Psoas muscle (tissue), 8 donors: ENCODE measurements around the gene B3GAT1. TPM values are rescaled to one million over a fixed set of nuclear protein-coding genes. Genes with fewer than 3 reads are reported as not detected.

Experiments used
- ATAC-seq, 4 donors: fragments of 200-7000 bp; cut with Tn5 transposase; one replicate each; pipeline ENCODE4 v1.9.1; 2020; ENCODE audit warnings: moderate library complexity in 3 of 4, mild to moderate bottlenecking in 2 of 4
- DNase-seq, 2 donors: peaks; one replicate each; pipeline ENCODE4 v3.0.0-alpha.2; 2020
- H3K27ac ChIP-seq: fragments of 200-600 bp; one replicate; pipeline ENCODE4 v1.8.0; 2022
- H3K27me3 ChIP-seq, 3 donors: fragments of 200-600 bp in 1 of 3; one replicate each; pipeline versions ENCODE4 v1.6.1 to v1.8.0; 2013 to 2022; ENCODE audit warnings: low read length in 2 of 3, mild to moderate bottlenecking in 2 of 3, moderate library complexity in 1 of 3; ENCODE audit not compliant: insufficient read depth in 3 of 3
- H3K36me3 ChIP-seq, 2 donors: fragments of 200-600 bp in 1 of 2; one replicate each; pipeline versions ENCODE4 v1.6.1 to v1.8.0; 2013 to 2022; ENCODE audit warnings: low read depth in 1 of 2, mild to moderate bottlenecking in 1 of 2, moderate library complexity in 1 of 2; ENCODE audit not compliant: insufficient read depth in 1 of 2
- H3K4me1 ChIP-seq: fragments of 200-600 bp; one replicate; pipeline ENCODE4 v1.8.0; 2022
- H3K4me3 ChIP-seq: fragments of 200-600 bp; one replicate; pipeline ENCODE4 v1.8.0; 2022; ENCODE audit warnings: mild to moderate bottlenecking
- H3K9me3 ChIP-seq: fragments of 200-600 bp; one replicate; pipeline ENCODE4 v1.8.0; 2022
- CTCF ChIP-seq: fragments of 200-600 bp; IDR thresholded peaks from one replicate; pipeline ENCODE4 v1.8.0; 2022; ENCODE audit warnings: antibody characterized with exemption
- WGBS, 3 donors: extraction: QIAGEN DNeasy Blood & Tissue Kit; methylation state at CpG; one replicate each; pipeline versions ENCODE4 v1.1.6 to v1.1.7; 2013; 5-methylcytosine and 5-hydroxymethylcytosine counted together
- intact Hi-C, 2 donors: fragments of 100-400 bp; cut with DNase I; formaldehyde crosslinking; loops; one replicate each; pipeline versions ENCODE4 v1.11.0 to v1.14.2; 2022
- polyA plus RNA-seq, 3 donors: library from polyadenylated mRNA; stranded (reverse); fragments of 200-250 nt; gene quantifications; one replicate each; pipeline ENCODE4 v1.2.3, GENCODE V29; 2013
- total RNA-seq, 4 donors: library from RNA; stranded (reverse); fragmentation: NEBNext Ultra II Directional in 2 of 4; extraction: Animal tissue kit (Norgen Biotek cat#: 25700) in 2 of 4; gene quantifications; one replicate each; pipeline versions ENCODE4 v1.2.1 to v1.2.4, GENCODE V29; 2021 to 2023
- donor health status: healthy with polysubstance abuse.
- donor health status: DM: no; HTN: no; CAD: no; lungs with moderate emphysema.
- donor health status: Bipolar disorder and iron deficiency.
- donor health status: healthy.
- donor health status: DM: yes; HTN: yes; CAD: no.
- donor health status: DM: no; HTN: no; CAD: no.
- donor health status: DM: no; HTN: no; CAD: no.
- donor health status: DM: yes; HTN: yes; CAD: no.

B3GAT1 gene
- total and polyA plus RNA-seq, 7 donors: 0.01 to 0.13 (median 0.06) TPM; not detected in 3

GRCh38 chr11:134395002-134395401 lies 17.0 kb downstream of the B3GAT1 start:
- Histone ChIP-seq H3K4me3 (no peak overlapping the region), H3K36me3 (no peaks in the 10 kb centered on the region), H3K27ac (no peak overlapping the region), H3K27me3 (peaks cover 0 to 15% (median 11%) of the 10 kb centered on the region in 3 donors), H3K9me3 (no peaks in the 10 kb centered on the region), H3K4me1 (no peaks in the 10 kb centered on the region)
- no peak for DNase-seq
- no peak for ATAC-seq
- WGBS, 3 donors: 56 to 76% (median 73%) methylated on average over 12 of the region's 12 CpGs
- TF ChIP-seq CTCF: no peak
- intact Hi-C loops: no loop called here

- 79 to 80% (median 80%) methylated on average over 10 of the region's 10 CpGs for WGBS, 3 donors
- ATAC-seq (no peak), DNase-seq (no peak)
- H3K27ac ChIP-seq: no peak overlapping the region
- intact Hi-C loops: no loop called here
- H3K9me3 ChIP-seq: no peaks in the 10 kb centered on the region
- no peaks in the 10 kb centered on the region for H3K36me3 ChIP-seq
- H3K27me3 ChIP-seq: peaks cover 0 to 17% (median 11%) of the 10 kb centered on the region in 3 donors
- no peaks in the 10 kb centered on the region for H3K4me1 ChIP-seq
- H3K4me3 ChIP-seq: no peak overlapping the region
- TF ChIP-seq CTCF: no peak
Observed at GRCh38 chr11:134394311-134394710, 17.7 kb downstream of the B3GAT1 start.

GRCh38 chr11:134393638-134394037 lies 18.4 kb downstream of the B3GAT1 start:
- no peaks in the 10 kb centered on the region for H3K4me1 ChIP-seq
- ATAC-seq (no peak), DNase-seq (no peak)
- peaks cover 0 to 17% (median 11%) of the 10 kb centered on the region in 3 donors for H3K27me3 ChIP-seq
- 26 to 27% (median 27%) methylated on average over 14 of the region's 14 CpGs for WGBS, 3 donors
- H3K27ac ChIP-seq: no peak overlapping the region
- H3K4me3 ChIP-seq: no peak overlapping the region
- H3K36me3 ChIP-seq: no peaks in the 10 kb centered on the region
- intact Hi-C loops: no loop called here
- TF ChIP-seq CTCF: no peak
- no peaks in the 10 kb centered on the region for H3K9me3 ChIP-seq

- Histone ChIP-seq H3K4me3 (no peak overlapping the region), H3K27ac (no peak overlapping the region), H3K4me1 (no peaks in the 10 kb centered on the region), H3K27me3 (peaks cover 0 to 13% (median 11%) of the 10 kb centered on the region in 3 donors), H3K9me3 (no peaks in the 10 kb centered on the region), H3K36me3 (no peaks in the 10 kb centered on the region)
- 80 to 84% (median 84%) methylated on average over 21 of the region's 21 CpGs for WGBS, 3 donors
- TF ChIP-seq CTCF: no peak
- no peak for ATAC-seq
- intact Hi-C loops: no loop called here
- DNase-seq: no peak
Observed at GRCh38 chr11:134392953-134393615, 19.0 kb downstream of the B3GAT1 start.

- Histone ChIP-seq H3K36me3 (no peaks in the 10 kb centered on the region), H3K27ac (no peak overlapping the region), H3K27me3 (peaks cover 0 to 11% (median 9%) of the 10 kb centered on the region in 3 donors), H3K4me1 (no peaks in the 10 kb centered on the region), H3K9me3 (no peaks in the 10 kb centered on the region), H3K4me3 (no peak overlapping the region)
- intact Hi-C loops: no loop called here
- TF ChIP-seq CTCF: no peak
- no peak for ATAC-seq
- 76 to 83% (median 77%) methylated on average over 10 to 13 of the region's 13 CpGs for WGBS, 3 donors
- no peak for DNase-seq
Observed at GRCh38 chr11:134391656-134392055, 20.4 kb downstream of the B3GAT1 start.
